Right lung (tissue), 5 donors: Measurements from ENCODE around the gene ST6GALNAC2. TPM values are rescaled to one million over a fixed set of nuclear protein-coding genes. Genes with fewer than 3 reads are reported as not detected.
A peak's percentile ranks its signal among the peaks of the same experiment; 100 is the strongest.
"Not testable (repeated sequence)": the region's sequence is repeated elsewhere in the genome, so short reads cannot be mapped to it uniquely, and the experiment has no call there.

Experiments used
- DNase-seq, 2 donors: peaks; one replicate each; pipeline ENCODE4 v3.0.0-alpha.2; 2013
- polyA plus RNA-seq, 5 donors: library from polyadenylated mRNA; unstranded; fragments of 120-200 nt; gene quantifications; one replicate each; pipeline versions ENCODE4 v1.2.1 to v1.2.3, GENCODE V29; 2013; ENCODE audit warnings: inconsistent platforms in 1 of 5, low replicate concordance in 1 of 5; ENCODE audit not compliant: insufficient read length in 5 of 5, insufficient read depth in 1 of 5

Gene ST6GALNAC2
- polyA plus RNA-seq, 5 donors: 1.2 to 6.2 (median 4.0) TPM

DNA sequence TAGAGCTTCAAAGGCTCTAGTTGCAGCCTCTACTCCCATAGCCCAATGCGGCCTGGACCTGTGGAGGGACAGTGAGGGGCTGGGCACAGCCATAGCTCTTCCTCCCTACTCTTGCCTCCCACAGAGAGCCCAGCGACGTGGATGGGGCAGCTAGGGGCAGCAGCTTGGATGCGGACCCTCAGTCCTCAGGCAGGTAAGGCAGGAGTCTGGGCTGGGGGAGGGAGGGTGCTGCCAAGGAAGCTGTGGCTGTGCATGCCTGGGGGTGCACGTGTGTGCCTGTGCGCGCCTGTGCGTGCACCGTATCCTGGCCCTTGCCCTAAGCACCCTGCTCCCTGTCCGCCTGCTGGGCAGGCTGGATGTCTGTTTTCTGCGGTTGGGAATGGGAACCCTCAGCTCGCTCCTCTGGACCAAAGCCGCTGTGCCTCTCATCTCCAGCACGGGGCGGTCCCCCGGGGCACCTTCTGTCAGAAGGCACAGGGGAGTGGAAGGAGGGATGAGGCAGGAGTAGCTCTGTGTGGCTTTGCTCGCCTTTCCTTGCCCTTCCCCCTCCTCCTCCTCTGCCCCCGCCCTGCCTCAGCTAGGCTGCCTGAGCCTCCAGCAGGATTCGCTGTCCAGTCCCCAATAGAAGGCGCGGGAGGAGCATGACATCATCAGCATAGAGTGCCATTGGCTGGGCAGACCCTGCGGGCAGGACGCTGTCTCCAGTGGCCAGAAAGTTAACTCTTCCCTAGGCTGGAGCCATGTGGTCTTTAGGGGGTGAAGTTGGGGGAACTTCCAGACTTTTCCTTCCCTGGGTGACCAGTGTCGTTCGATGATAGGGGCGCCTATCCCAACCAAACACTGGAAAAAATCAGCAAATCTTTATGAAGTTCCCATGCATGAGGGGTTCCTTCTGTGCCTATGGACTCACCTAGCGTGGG is 45.0 kb downstream of the ST6GALNAC2 start:
- peak; percentile 90 to 92 for DNase-seq

DNA sequence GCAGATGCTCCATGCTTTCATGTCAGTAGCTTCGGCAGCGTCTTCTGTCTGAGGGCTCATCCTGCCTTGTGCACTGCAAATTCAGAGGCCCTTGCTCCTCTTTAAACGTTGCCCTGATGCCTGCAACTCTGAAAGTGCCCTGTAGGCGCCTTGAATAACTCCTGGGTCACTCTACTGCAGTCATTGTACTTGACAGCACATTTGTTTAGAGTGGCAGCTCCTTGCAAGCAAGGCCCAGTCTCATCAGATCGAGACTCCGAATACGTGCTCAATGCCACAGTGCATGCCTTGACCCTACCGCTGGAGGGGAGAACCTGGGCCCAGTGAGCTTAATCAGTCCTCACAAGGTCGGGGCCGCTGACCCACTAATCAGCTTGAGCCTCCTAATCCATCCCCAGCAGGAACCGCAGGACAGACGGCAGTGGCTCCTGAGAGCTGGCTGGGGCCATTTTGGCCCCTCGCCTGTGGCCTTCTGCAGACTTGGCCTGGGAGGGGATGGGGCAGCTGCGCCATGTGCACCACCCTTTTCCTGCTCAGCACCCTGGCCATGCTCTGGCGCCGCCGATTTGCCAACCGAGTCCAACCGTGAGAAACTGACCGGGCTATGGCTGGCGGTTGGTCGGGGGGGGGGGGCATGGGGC is 45.9 kb downstream of the ST6GALNAC2 start, which contains the start of gene PRCD:
PRCD (plus strand) TSS at position 414 of the 641 bp plus-strand sequence; CDS start at position 512, 98 bp downstream.
- no peak for DNase-seq

DNA sequence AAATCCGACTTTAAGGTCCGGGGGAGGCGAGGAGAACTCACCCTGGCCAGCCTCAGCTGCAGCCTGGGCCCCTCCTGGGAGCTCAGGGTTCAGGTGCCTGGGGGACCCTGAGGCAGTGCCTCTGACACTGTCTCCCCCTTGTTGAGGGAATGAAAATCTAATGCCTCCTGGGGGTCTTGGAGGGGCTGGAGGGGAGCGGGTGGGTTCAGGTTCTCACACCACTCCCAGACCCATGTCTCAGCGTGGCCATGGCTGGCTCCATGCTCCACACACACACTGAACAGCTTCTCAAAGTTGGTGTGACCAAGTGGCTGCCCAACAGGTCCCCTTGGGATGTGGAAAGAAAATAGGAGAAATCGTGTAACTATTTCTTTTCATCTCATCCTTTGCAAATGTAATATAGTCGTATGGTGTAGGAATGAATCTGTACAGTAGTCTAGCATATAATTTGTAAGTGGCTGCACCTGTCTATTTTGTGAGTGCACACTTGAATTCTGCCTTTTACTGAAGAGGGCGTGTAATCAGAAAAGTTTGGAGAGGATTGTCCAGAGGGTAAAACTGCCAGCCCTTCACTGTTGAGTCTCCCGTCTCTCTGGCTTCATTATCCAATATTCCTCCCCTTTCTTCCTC is 46.6 kb downstream of the ST6GALNAC2 start:
- no peak for DNase-seq

DNA sequence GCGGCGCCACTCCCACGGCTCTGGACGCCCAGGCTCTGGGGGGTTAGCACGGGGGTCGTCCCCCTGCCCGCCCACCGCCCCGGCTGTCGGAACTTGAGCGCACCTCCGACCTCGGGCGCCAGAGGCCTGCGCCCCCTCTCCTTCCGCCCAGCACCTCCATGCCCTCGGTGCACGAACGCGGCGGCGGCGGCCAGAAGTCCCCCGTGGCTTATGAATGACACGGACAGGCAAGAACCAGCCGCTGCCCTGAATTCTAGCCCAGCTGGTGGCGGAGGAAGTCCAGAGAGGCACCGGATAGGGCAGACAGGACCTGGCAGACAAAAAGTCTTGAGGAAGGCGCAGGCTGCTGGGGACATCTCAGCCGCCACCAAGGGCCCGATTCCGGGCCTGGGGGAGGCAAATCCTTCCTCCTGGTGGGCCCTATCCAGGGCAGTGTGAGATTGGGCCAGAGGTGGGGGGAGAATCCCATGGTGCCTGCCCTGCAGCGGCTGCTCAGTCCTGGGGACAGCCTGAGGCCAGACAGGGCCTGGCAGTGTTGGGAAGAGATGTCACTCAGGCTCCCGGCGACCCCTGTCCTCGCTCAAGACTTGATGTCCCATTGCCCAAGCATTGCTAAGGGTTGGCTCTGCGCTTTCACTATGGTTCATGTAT is 47.3 kb downstream of the ST6GALNAC2 start:
- no peak for DNase-seq

DNA sequence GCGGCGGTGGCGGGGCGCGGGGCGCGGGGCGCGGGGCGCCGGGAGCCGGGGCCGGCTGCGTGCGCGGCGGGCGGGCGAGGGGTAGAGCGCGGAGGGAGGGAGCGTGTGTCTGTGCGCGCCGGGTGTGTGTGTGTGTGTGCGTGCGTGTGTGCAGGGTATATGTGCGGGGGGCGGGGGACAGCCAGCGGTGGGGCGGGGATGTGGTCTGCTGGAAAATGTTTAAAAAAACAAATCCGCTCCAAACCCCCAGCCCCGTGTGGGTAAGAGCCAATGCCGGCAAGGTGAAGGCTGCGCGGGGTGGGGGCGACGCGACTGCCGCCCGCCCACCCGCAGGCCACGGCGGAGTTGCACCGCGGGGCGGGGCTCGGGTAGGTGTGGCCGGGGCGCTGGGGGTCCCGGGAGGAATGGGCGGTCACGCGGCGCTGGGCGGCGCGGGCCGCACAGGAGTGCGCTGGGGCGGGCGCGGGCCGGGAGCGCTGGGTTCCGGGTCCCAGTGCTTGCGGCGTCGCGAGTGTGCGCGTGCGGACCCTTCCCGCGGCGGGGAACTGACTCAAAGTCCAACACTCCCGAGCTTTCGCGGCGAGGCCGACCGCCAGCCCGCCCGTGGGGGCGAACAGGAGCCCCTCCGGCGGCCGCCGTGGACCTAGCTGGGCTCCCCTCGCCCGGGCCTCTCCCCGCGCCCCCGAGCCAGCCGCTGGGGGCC is 47.9 kb downstream of the ST6GALNAC2 start, which contains the start of gene CYGB:
CYGB (minus strand) TSS at position 132 of the 703 bp plus-strand sequence. CDS start 167 bp downstream, outside the sequence.
- DNase-seq: no peak

DNA sequence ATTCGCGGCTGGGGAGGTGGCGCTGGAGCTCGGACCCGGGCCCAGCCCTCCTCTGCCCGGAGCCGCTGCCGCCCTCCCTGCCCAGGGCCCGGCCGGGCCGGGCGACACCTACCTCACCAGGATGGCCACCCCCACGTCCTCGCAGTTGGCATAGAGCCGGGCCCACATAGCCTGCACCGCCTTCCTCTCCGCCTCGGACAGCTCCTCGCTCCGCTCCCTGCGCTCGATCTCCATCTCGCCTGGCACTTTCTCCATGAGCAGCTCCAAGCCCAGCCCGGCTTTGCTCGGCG is 48.4 kb downstream of the ST6GALNAC2 start:
- DNase-seq: no peak

DNA sequence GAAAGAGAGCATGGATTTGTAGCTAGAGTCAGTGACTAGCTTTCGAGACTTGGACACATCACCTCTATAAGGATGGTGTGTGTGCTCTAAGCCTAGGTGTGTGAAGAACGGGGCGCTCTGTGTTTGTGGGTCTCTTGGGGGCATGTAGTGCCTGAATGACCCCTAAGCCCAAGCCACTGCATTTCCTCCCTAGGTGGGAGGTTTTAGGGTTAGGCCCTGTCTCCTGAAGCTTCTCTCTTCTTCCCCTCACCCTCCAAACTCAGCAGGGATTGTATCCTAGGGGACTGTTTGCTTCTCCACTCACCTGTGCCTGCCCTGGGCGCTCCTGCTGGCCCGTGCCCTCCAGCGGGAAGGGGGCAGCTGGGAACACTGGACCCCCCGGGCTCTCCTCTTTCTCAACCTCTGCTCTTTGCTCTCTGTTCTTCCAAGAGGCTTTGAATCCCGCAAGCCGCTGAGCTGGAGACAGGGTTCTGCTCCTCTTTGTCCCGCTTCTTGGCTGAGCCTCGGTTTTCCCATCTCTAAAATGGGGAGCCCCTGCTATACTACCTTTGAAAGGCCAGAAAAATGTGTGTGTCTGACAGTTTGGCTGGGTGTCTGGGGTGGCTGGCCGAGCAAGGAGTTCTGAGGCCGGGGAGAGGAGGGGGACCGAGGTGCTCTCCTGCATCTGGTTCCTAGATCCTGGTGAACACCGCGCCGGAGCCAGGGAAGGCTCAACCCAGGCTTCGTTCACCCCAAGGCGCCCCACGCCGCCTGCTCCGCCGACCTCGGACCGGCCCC is 49.0 kb downstream of the ST6GALNAC2 start:
- DNase-seq: no peak

DNA sequence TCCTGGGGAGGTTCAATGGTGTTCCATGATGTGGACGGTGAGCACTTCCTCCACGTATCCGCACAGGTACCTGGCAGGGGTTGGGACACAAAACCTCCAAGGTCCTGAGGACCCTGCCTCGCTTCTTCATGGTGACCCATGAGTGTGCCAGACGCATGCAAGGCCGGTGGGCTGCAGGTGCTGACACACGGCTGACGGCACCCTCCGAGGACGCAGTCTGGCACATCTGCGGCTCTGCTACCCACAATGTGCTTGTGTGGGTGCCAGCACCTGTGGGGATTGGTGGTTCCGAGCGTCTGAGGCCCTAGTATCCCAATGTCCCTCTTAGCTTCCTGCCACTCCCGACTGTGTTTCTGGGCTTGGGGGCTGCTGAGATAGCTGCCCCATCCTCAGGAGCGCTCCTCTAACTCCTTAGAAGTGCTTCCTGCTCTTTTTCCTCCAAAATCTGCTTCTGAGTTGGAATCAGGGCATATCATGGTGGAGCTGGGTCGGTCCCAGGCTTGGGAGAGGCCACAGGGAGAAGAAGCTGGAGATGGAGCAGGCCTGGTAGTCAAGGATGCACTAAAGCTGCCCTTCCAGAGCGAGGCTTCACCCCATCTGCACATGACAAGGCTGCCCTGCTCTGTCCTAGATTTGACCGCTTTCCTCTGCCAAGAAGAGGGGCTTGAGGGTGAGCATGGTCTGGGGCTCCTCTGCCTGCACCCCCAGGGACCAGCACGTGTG is 49.7 kb downstream of the ST6GALNAC2 start:
- DNase-seq: no peak

DNA sequence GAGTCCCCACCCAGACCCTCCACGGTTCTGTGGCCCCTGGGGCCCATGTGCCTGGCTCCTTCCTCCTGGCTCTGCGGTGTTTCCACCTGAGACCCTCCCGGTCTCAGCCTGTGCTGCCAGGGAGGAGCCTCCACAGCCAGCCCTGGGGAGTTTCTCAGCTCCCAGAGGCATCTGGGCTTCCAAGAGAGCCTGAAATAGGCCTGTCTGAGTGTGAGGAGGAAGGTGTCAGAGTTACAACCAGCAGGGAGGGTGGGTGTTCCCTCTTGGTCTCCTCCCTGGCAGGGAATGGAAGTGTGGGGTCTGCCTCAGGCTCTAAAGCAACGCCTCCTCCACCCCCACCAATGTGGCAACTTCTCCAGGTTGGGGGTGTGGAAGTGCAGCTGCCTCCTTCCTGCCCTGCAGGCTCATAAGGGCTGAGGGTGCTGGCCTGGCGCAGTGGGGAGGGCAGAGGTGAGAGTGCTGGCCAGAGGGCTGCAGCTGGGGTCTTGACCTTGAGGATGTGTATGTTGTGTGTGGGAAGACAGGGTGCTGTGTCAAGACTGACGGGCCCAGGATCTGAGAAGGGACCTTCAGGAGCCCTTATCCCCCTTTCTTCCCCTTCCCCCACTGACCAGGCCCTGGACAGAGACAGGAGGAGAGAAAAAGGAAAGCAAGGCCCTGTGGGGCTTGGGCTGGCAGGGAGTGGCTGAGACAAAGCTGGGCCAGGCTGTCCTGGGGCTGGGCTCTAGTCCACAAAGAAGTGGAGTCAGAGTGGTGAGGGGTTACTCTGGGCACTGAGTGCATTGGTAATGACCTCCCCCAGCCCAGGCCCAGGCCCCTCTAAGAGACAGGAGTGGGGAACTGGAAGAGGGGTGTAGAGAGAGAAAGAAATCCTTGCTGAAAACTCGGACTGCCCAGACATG is 50.6 kb downstream of the ST6GALNAC2 start:
- no peak for DNase-seq

DNA sequence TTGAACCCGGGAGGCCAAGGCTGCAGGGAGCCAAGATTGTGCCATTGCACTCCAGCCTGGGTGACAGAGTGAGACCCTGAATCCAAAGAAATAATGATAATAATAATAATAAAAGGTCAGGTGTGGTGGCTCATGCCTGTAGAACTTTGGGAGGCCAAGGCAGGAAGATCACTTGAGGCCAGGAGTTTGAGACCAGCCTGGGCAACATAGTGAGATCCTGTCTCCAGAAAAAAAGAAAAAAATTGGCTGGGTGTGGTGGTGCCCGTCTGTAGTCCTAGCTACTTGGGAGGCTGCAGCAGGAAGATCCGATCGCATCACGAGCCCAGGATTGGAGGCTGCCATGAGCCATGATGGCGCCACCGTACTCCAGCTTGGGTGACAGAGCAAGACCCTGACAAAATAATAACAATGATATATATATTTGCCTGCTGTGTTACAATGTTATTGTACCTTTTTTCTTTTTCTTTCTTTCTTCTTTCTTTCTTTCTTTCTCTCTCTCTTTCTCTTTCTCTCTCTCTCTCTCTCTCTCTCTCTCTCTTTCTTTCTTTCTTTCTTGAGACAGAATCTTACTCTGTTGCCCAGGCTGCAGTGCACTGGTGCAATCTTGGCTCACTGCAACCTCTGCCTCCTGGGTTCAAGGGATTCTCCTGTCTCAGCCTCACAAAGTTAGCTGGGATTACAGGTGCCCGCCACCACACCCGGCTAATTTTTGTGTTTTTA is 51.9 kb downstream of the ST6GALNAC2 start:
- not testable (repeated sequence) for DNase-seq

DNA sequence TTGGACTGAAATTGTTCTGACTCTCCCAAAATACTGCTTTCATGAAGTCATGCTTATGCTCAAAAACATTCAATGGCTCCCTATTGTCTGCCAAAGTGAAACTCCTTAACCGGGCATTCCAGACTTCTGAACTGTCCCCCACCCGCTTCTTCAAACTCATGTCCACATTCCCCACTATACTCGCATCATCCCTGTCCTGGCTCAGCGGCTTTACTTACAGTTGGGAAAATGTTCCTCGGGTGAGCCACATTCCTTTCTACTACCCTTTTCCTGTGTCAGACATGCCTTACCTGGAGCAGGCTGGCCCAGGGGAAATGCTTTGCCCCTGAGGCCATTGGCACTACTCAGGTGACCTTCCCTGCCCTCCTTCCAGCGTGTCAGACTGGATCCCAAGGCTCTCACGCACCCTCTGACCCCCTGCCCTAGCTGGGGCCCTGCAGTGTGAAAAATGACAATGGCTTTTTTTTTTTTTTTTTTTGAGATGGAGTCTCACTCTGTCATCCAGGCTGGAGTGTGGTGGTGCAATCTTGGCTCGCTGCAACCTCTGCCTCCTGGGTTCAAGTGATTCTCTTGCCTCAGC is 53.5 kb downstream of the ST6GALNAC2 start:
- DNase-seq: no peak

DNA sequence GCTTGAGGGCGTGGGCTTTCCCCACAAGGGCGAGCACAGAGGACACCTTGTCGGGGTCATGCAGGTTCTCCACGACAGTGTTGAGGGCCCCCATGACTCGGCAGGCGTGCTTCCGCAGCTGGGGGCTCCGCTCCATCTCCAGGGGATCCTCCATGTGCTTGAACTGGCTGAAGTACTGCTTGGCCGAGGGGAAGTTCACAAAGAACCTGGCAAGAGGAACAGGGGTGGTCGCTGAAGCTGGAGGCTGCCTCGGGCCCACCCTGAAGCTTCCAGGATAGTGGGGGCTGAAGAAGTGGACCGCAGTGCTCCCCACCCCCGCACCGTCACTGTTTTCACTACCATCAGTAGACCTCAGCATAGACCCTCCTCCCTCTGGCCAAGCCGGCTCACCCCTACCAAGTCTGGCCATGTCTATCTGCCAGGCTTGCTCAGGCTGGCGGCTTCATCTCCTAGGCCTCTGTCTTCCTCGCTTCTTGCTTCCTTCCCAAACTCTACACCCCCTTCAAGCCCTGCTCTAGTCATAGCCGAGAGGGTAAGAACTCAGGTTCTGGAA is 54.1 kb downstream of the ST6GALNAC2 start:
- DNase-seq: no peak

DNA sequence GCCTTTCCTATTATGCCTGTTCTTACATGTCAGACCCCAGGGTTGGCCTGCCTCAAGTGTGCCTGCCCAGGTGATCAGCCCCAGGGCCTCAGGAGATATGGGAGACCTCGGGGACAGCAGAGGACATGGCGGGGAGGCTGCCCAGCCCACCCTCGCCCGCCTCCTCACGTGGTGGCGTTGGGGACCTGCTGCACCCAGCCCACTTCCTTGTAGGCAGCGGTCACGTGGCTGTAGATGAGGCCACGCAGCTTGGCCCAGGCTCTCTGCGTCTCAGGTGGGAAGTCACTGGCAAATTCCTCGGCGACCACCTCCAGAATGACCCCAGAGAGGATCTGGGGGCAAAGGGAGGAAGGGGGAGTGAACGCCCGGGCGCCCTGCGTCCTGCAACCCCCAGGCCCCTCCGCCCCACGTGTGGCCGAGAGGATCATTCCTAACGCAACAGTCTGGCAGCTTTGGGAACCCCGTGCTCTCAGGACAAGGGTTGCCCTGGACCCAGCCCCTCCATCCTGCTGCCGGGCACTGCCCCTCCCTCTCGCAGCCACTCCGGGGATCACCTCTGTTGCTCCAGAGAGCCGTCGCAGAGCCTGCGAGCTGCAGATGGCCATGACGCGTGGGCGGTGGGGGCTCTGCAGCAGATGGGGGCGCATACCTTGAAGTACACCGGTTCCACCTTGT is 54.7 kb downstream of the ST6GALNAC2 start:
- DNase-seq: no peak

DNA sequence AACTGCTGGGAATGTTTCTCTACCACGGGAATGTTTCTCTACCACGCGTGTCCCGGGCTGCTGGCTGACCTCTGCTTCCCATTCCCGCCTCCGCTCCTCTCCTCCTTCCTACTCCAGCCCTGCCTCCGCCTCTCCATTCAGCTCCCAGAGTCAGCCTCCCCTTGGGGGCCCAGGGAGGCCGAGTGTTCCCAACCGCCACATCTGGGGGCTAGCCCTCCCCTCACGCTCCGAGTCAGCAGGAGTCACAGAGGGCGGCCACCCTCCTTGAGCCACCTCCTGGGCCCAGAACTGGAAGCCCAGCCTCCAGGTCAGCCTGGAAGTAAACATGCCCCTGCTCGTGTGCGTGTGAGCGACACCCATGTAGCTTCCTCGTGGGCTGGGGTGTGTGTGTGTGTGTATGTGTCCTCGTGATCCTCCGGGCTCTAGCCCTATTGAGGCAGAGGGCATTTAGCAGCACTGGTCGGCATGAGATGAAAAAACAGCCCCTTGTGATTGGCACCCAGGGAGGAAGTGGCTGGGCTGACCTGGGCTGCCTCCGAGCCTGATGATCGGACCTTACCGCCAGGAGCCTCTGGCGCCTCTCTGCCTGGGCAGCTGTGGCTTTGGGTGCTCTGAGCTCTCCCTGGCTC is 55.5 kb downstream of the ST6GALNAC2 start:
- no peak for DNase-seq

DNA sequence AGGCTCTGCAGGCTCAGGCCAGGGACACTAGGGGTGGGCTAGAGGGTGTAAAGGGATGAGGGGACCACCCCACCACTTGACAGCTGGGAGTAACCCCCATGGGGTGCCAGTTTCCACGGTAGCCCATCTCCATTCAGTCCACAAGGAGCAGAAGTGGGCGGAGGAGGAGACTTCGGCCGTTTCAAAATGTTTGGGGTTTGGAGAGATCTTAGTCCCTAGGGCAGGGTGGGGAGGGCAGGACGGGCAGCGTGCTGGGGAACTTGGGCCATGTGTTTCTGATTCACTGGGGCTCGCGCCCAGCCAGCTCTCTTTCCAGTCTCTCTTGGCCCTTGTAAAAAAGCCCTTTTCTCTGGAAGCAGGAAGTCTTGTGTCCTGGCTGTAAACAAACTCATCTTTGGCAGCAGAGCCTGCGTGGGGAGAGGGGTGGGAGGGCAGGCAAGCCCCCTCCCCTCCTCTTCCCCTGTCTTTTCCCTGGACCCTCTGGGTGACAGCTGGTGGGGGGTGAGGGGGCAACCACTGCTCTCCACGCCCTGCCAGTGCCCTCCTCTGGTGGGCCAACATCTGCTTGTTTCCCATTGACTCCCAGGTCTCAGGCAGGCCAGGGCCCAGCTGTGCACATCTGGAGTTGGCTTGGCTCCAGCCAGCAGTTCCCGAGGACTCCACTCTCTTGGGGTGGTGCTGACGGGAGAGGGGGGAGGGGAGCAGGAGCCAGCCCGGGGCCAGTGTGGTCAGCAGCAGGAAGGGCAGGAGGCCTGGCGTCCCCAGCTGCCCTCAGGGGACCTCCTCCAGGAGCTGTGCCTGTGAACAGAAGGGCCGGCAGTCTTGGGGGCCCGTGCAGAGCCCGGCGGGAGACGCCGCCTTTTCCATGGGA is 56.2 kb downstream of the ST6GALNAC2 start:
- DNase-seq: peak; percentile 98
